ENCODE data around the gene DHRS7B.
"Not testable (repeated sequence)": the region's sequence is repeated elsewhere in the genome, so short reads cannot be mapped to it uniquely, and the experiment has no call there.

Gene DHRS7B

DNA sequence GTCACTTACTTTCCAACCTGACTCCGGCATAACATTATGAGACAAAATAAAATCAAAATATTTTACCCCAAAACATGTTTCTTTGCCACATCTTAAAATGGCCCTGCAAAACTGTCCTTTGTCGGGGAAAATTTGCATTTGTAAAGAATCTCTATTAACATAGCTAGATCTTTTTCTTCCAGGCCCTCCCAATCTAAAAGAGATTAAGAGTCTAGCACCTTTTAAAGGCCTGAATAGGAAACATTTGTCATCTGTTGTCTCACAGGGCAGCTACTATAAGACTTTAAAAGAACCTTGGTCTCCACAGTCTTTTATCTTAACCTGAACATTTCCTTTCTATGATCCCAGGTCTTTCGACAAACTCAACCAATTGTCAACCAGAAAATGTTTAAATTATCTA, 18.1 kb upstream of the DHRS7B start:
- DNase-seq (ENCODE audit: low read depth in 2 of 2): no peak

DNA sequence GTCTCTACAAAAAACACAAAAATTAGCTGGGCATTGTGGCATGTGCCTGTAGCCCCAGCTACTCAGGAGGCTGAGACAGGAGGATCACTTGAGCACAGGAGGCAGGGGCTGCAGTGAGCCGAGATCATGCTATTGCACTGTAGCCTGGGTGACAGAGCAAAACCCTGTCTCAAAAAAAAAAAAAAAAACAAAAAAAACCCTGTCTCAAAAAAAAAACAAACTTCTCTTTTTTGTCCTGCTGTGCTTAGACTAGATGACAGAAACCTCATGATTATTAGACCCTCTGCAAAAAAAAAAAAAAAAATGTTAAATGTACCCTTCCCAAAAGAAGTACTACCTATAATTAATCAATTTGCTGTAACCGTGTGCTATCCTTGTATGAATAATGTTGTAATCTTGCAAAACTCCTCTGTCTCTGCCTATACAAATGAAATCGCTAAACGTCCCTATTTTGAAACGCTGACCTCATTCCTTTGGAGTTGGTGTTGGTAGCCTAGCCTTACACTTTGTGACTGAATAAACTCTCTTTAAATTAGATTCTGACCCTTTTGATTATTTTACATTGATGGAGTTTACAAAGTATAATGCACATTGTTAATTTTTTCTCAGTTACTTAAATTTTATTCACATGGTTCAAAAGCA, 13.6 kb upstream of the DHRS7B start:
- DNase-seq (ENCODE audit: low read depth in 2 of 2): no peak

- DNase-seq (ENCODE audit: low read depth in 2 of 2): no peak
These were observed 13.0 kb upstream of the DHRS7B start for GRCh38 chr17:21113716-21114115.

GRCh38 chr17:21114791-21115190, 12.0 kb upstream of the DHRS7B start:
- not testable (repeated sequence) for DNase-seq (ENCODE audit: low read depth in 2 of 2)

DNA sequence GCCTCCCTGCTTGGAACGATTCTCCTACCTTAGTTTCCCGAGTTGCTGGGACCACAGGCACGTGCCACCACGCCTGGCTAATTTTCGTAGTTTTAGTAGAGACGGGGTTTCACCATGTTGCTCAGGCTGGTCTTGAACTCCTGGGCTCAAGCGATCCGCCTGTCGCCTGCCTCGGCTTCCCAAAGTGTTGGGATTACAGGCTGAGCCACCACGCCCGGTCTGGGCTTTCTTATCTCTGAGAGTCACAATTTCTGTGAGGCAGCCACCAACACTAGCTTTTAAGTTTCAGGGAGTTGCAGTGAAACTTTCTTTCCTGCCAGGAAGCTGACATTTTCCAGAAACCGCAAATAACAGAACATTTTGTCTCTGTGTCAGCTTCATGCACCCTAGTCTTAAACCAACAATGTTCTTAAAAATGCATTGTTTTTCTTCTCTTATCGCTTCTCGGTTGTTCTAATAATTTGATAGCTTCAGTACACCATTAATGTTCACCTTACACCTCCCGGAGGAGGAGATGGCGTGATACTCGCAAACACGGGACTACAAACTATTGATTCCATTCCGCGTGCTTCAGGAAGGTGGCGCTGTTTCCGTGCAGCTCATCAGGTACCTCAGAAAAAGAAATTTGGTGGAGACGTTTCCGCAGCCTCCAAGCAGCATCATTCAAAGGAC, 7.4 kb upstream of the DHRS7B start:
- peak; percentile 44 to 52 for DNase-seq (ENCODE audit: low read depth in 2 of 2)

- no peak for DNase-seq (ENCODE audit: low read depth in 2 of 2)
These were observed 6.9 kb upstream of the DHRS7B start for GRCh38 chr17:21119919-21120249.

GRCh38 chr17:21124086-21124485, 2.7 kb upstream of the DHRS7B start:
- DNase-seq (ENCODE audit: low read depth in 2 of 2): no peak

DNA sequence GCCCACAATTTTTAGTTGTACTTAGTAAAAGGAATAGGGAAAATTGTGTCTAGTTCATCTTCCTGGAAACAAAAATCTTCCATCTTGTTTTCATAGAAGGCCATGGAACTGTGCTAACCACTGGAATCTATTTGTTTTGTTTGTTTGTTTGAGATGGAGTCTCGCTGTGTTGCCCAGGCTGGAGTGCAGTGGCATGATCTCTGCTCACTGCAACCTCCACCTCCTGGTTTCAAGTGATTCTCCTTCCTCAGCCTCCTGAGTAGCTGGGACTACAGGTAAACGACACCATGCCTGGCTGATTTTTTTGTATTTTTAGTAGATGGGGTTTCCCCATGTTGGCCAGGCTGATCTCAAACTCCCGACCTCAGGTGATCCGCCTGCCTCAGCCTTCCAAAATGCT, 2.2 kb upstream of the DHRS7B start:
- not testable (repeated sequence) for DNase-seq (ENCODE audit: low read depth in 2 of 2)

DNA sequence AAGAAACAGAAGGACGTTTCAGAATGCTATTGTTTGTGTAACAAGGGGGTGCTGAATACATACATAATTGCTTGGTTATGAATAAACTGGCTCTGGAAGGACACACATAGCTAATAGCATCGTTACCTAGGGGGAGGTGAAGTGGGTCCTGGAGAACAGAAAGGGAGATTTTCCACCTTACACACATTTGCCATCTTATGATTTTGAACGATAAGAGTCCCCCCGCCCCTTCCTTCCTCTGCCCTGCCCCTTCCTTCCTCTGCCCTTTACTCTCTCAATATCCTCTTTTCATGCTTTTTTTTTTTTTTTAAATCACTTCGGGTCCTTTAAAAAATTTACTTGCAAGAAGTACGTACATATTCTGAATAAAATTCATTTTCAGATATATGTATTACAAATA, 902 bp upstream of the DHRS7B start:
- DNase-seq (ENCODE audit: low read depth in 2 of 2): peak; percentile 40 to 46

GRCh38 chr17:21127509-21128077, 829 bp downstream of the DHRS7B start:
- no peak for DNase-seq (ENCODE audit: low read depth in 2 of 2)

DNA sequence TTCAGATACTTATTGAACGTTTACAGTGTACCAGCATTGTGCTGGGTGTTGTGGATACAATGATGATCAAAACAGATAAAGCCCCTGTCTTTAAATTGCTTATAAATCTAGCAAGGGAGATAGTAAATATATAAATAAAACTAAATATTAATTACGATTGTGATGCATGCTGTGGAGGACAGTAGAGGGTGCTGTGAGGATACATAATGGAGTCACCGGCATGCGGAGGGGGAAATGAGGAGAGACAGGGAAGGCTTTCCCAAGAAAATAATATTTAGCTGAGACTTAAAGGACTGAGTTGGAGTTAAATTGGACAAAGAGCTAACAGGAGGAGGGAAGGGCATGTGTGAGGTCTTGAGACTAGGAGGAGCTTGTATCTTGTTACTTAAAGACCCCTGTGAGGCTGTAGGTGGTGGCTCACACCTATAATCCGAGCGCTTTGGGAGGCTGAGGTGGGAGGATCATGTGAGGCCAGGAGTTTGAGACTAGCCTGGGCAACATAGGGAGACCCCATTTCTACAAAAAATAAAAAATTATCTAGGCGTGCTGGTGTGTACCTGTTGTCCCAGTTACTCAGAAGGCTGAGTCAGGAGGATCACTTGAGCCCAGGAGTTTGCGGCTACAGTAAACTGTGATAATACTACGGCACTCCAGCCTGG, 2.4 kb downstream of the DHRS7B start:
- DNase-seq (ENCODE audit: low read depth in 2 of 2): no peak

DNA sequence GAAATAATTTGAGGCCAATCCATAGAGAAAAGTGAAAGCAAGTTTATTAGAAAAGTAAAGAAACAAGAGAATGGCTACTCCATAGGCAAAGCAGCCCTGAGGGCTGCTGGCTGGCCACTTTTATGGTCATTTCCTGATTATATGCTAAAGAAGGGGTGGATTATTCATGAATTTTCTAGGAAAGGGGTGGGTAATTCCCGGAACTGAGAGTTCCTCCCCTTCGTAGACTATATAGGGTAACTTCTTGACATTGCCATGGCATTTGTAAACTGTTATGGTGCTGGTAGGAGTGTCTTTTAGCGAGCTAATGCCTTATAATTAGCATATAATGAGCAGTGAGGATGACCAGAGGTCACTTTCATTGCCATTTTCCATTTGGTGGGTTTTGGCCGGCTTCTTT, 4.4 kb downstream of the DHRS7B start:
- DNase-seq (ENCODE audit: low read depth in 2 of 2): no peak

GRCh38 chr17:21132428-21132827, 5.7 kb downstream of the DHRS7B start:
- DNase-seq (ENCODE audit: low read depth in 2 of 2): no peak

GRCh38 chr17:21134559-21134958, 7.8 kb downstream of the DHRS7B start:
- DNase-seq (ENCODE audit: low read depth in 2 of 2): no peak

DNA sequence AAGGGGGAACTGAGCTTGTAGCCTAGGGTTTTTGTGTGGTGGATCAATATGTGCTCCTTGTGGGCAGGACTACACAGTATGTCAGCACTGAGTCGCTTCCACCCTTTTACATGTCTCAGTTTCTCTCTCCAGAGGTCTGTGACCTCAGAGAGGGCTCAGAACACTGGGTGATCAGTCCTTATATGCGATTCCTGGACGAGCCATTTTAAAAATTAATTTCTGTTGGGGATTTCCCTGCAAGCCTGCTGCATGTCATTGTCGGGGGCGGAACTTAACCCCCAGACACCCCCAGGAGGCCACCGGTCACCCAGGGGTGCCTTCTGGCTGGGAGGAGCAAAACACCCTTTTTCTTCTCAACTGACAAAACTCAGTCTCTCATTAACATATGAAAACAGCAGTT, 14.1 kb downstream of the DHRS7B start:
- DNase-seq (ENCODE audit: low read depth in 2 of 2): no peak

- no peak for DNase-seq (ENCODE audit: low read depth in 2 of 2)
These were observed 14.6 kb downstream of the DHRS7B start for GRCh38 chr17:21141331-21141730.

DNA sequence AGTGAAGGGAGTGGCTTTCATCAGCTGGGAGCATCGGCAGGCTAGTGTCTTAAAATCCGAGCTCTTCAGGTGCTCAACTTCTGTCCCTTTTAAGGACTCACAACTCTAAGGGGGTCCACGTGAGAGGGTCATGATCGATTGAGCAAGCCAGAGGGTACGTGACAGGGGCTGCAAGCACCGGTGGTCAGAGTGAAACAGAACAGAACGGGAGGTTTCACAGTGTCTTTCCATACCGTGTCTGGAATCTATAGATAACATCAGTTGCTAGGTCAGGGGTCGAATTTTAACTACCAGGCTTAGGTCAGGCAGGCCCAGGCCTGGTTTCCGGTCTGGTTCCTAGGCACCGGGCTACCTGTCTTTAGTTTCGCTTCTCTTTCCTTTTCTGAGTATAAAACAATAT, 15.3 kb downstream of the DHRS7B start:
- not testable (repeated sequence) for DNase-seq (ENCODE audit: low read depth in 2 of 2)

DNA sequence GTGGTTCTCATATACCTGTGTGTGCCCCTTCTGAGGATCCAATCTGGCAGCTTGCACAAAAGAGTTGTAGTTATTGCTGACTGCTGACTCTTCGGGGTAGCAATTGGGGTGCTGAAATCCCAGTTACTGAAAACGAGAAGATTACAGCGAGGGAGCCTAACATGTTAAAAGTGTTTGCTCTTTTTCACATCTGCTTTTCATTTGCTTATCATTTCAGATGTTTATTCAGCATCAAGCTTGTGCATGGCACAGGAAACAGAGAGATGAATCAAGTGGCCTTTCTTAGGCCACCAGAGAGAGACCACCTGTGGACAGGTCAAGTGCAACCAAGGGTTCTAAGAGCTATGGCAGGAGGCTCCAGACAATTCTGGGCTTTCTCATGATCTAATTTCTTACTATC, 16.9 kb downstream of the DHRS7B start:
- DNase-seq (ENCODE audit: low read depth in 2 of 2): no peak

- DNase-seq (ENCODE audit: low read depth in 2 of 2): not testable (repeated sequence)
These were observed 17.5 kb downstream of the DHRS7B start for GRCh38 chr17:21144299-21144698.

DNA sequence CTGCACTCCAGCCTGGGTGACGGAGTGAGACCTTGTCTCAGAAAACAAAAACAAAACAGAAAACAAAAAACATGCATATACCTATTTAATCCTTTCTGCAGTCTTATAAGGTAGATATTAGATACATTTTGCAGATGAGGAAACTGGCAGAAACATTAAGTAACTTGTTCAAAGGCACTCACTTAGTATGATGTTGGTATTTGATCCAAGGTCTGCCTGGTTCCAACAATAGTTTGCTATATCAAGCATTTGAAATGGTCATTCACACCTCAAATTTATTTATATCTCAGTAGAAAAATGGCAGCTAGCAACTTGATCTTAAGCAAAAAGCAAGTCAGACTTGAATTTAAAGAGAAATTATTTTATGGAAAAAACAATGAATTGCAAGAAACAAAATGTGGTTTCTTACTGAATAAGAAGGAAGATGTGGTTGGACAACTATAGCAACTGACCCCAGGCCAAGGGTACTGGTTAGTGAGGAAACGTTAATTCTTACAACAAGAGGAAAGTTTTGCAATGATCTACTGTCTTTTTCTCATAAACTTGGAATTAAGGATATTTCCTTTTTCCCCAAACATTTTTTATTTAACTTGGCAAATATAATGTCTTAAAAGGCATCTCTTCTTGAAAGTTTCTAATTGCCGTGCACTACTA, 19.7 kb downstream of the DHRS7B start:
- DNase-seq (ENCODE audit: low read depth in 2 of 2): no peak

DNA sequence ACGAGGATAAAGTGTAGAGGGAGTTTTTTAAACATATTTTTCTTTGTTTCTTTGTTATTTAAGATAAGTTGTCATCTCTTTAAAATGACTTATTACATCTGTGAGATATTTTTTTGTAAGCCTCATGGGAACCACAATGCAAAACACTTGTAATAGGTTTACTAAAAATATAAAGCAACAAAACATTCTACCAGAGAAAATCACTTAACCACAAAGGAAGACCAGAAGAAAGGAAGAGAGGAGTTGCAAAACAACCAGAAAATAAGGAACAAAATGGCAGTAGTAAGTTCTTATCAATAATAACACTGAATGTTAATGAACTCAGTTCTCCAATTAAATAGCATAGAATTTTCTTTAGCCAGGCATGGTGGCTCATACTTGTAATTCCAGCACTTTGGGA, 22.9 kb downstream of the DHRS7B start:
- DNase-seq (ENCODE audit: low read depth in 2 of 2): no peak

DNA sequence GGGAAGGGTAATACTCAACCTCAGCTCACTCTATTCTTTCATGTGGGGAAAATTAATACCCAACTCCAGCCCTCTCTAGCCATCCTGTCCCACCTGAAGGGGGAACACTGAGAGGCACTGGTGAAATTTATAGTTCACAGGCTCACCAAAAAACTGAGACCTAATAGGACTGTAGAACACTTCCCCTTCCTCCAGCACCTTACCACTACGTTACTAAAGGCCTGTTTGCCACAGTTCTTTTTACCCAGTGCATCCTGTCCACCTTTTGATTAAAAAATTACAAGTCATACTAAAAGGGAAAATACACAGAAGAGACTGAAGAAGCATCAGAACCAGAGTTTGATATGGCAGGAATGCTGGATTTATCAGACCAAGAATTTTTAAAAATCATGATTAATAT, 26.0 kb downstream of the DHRS7B start:
- DNase-seq (ENCODE audit: low read depth in 2 of 2): no peak

Measured in stimulated activated CD8-positive, alpha-beta memory T cell treated with anti-CD3 and anti-CD28 coated beads, Interleukin-7, amount 100 ng/mL, for 4 hours (primary cell).